ENCODE results near the gene FADS3.

FADS3 gene

GRCh38 chr11:61881397-61881796, 9.9 kb downstream of the FADS3 start:
- no peak for DNase-seq (ENCODE audit: extremely low read depth, low read depth)
- TF ChIP-seq, protein P1, sequence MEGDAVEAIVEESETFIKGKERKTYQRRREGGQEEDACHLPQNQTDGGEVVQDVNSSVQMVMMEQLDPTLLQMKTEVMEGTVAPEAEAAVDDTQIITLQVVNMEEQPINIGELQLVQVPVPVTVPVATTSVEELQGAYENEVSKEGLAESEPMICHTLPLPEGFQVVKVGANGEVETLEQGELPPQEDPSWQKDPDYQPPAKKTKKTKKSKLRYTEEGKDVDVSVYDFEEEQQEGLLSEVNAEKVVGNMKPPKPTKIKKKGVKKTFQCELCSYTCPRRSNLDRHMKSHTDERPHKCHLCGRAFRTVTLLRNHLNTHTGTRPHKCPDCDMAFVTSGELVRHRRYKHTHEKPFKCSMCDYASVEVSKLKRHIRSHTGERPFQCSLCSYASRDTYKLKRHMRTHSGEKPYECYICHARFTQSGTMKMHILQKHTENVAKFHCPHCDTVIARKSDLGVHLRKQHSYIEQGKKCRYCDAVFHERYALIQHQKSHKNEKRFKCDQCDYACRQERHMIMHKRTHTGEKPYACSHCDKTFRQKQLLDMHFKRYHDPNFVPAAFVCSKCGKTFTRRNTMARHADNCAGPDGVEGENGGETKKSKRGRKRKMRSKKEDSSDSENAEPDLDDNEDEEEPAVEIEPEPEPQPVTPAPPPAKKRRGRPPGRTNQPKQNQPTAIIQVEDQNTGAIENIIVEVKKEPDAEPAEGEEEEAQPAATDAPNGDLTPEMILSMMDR (IDR thresholded peaks at IDR 0.05; ENCODE audit: low read depth, low read length, missing control alignments), result no peak
- no peak overlapping the region for H3K4me3 ChIP-seq (replicated peaks; ENCODE audit: low read depth, low read length)

GRCh38 chr11:61880454-61880853, 10.9 kb downstream of the FADS3 start:
- H3K4me3 ChIP-seq (replicated peaks; ENCODE audit: low read depth, low read length), result no peak overlapping the region
- TF ChIP-seq, protein P1 (IDR thresholded peaks at IDR 0.05; ENCODE audit: low read depth, low read length, missing control alignments), result no peak
- DNase-seq (ENCODE audit: extremely low read depth, low read depth), result no peak

DNA sequence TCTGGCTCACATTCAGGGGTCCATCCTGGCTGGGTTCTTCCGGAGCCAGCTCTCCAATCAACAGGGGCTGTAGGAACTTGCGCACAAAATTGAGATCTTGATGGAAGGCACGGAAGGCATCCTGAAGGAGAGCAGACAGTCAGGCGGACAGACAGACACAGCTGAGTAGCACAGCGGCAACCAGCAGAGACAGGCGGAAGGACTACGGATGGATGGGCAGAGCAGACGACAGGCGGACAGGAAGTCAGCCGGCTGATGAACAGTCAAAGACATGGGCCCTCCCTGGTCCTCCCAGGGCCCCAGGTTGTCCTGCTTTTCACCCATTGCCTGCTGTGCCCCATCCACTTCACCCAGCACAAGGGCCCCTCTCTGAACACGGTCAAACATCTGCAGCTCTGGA, 11.3 kb downstream of the FADS3 start:
- no peak for DNase-seq (ENCODE audit: extremely low read depth, low read depth)
- H3K4me3 ChIP-seq (replicated peaks; ENCODE audit: low read depth, low read length), result no peak overlapping the region
- TF ChIP-seq, protein P1 (IDR thresholded peaks at IDR 0.05; ENCODE audit: low read depth, low read length, missing control alignments), result no peak

- TF ChIP-seq, protein P1 (IDR thresholded peaks at IDR 0.05; ENCODE audit: low read depth, low read length, missing control alignments), result no peak
- H3K4me3 ChIP-seq (replicated peaks; ENCODE audit: low read depth, low read length), result no peak overlapping the region
- no peak for DNase-seq (ENCODE audit: extremely low read depth, low read depth)
Observed at GRCh38 chr11:61879152-61879551, 12.2 kb downstream of the FADS3 start.

DNA sequence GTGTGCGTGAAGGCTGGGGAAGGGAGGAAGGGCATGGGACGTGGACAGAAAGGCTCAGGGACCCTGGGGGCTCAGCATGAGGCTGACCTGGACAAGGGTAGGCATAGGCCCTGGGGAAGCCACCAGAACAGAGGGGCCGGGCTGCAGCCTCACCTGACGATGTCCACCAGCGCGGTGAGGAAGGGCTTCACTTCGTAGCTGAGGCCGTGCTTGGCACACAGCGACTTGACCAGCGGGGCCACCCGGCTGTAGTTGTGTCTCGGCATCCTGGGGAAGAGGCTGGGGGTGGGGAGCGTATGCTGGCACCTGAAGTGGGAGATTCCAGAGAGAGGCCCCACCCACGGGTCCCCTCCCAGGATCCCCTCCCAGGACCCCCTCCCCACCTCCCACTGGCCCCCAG, 15.6 kb downstream of the FADS3 start:
- DNase-seq (ENCODE audit: extremely low read depth, low read depth), result no peak
- H3K4me3 ChIP-seq (replicated peaks; ENCODE audit: low read depth, low read length), result no peak overlapping the region
- TF ChIP-seq, protein P1 (IDR thresholded peaks at IDR 0.05; ENCODE audit: low read depth, low read length, missing control alignments), result no peak

GRCh38 chr11:61874853-61875252, 16.5 kb downstream of the FADS3 start:
- TF ChIP-seq, protein P1 (IDR thresholded peaks at IDR 0.05; ENCODE audit: low read depth, low read length, missing control alignments), result no peak
- no peak for DNase-seq (ENCODE audit: extremely low read depth, low read depth)
- no peak overlapping the region for H3K4me3 ChIP-seq (replicated peaks; ENCODE audit: low read depth, low read length)

DNA sequence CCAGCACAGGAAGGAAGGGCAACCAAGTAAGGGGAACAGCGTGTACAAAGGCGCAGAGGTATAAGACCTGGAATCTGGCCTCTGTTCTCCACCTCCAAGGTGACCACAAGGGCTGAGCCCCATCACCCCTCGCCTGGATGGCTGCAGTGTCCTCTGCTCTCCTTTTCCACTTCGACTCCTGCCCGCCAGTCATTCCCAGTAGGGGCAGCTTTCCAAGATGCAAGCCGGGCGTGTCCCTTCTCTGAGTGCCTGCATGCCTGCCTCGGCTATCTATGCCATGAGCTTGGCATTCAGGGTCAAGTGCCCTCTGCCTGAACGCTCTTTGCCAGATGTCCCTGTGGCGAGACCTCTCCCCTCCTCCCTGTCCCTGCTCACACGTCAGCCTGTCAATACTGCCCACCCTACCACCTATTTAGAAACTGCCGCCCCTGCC, 17.0 kb downstream of the FADS3 start:
- no peak for DNase-seq (ENCODE audit: extremely low read depth, low read depth)
- H3K4me3 ChIP-seq (replicated peaks; ENCODE audit: low read depth, low read length), result no peak overlapping the region
- TF ChIP-seq, protein P1 (IDR thresholded peaks at IDR 0.05; ENCODE audit: low read depth, low read length, missing control alignments), result no peak

All from HFF-Myc (cell line).